HG02642 (cell line): ENCODE data around the gene AP3D1.
A peak's percentile ranks its signal among the peaks of the same experiment; 100 is the strongest.

Experiments
- ATAC-seq: cut with Tn5 transposase; IDR thresholded peaks from one replicate; pipeline ENCODE4 v1.9.1; 2021; ENCODE audit warnings: mild to moderate bottlenecking; ENCODE audit not compliant: unreplicated experiment, poor library complexity

Gene AP3D1

GRCh38 chr19:2113439-2114211, 37.7 kb downstream of the AP3D1 start:
- ATAC-seq = no peak

DNA sequence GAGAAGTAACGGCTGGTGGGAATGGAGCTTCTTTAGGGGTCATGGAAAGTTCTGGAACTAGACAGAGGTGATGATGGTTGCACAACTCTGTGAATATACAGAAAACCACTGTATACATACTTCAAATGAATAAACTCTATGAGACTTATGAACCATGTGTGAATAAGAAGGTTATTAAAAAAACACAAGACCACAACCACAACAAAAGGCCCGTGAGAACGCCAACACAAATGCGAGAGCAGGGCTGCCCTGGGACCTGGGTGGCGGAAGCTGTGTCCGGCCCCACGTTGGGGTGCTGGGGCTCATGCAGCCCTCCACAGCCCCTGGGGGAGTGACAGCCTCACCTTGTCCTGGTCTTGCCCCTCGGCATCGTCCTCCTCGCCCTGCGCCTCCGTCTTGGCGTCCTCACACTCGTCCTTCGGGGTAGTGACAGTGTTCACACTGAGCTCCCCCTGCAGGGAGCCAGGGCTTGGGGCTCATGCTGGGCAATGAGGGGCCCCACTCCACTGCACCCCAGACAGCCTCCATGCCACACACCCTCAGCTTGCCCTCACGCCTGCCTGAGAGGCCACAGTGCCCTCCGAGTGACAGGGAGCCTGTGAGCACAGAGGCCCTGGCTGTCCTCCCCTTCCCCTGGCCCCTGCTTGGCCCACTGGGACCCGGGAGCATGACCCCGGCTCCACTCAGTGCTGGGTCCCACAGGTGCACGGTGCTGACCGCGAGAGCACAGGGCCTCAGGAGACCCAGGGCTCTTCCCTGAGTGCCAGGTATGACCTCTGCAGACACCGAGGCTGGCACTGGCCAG, 38.6 kb downstream of the AP3D1 start:
- no peak for ATAC-seq

- no peak for ATAC-seq
Measured at GRCh38 chr19:2111886-2112285, 39.5 kb downstream of the AP3D1 start.

DNA sequence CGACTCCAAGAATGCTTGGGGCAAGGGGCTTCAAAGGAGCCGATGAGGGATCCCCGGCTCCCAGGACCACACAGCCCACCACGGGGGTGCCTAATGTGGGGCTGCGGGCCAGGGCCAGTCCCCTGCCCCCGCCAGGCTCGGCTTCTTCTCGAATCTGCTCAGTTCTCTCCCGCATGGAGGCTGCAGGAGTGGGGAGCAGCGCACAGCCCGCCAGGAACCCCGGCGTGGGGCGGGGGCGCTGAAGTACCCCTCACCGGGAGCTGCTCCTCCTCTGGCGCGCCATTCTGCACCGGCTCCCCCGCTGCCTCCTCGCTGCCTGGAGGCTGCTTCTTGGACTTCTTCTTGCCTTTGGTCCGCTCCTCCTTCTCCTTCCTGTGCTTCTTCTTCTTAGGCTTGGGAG, 39.9 kb downstream of the AP3D1 start:
- ATAC-seq = no peak

GRCh38 chr19:2110822-2111221, 40.5 kb downstream of the AP3D1 start:
- no peak for ATAC-seq

DNA sequence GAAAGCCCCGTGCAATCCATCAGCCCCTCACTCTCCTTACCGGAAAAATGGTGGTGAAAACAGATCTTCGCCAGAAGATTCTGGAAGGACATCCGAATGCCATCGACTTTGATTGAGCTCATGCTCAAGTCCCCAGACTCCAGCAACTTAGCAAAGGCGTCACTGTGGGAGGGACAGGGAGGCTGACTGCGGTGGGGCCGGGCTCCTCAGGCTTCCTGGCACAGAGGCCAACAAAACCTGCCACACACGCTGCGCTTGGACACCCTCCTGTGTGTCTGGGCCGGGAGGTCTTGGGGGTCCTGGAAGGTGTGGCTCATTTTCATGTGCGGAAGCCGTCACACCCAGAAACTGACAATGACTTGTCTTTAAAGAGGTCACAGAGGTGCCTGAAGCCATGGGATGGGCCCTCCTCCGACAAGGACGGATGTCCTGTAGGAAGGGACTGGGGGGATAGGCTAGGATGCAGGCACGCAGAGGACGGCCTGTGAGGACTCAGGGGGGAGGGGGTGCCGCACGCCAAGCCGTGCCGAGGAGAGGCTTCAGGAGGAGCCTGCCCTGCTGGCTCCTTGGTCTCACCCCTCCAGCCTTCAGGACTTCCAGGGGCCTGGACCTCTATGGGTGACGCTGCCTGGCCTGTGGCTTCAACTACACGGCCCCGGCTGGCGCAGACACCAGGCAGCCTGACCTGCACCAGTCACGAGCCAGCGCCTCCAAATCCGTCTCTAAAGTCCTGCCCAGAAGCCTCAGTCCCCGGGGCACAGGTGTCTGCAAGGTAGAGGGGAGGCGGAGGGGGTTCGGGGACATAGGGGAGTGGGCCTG, 42.1 kb downstream of the AP3D1 start:
- no peak for ATAC-seq

DNA sequence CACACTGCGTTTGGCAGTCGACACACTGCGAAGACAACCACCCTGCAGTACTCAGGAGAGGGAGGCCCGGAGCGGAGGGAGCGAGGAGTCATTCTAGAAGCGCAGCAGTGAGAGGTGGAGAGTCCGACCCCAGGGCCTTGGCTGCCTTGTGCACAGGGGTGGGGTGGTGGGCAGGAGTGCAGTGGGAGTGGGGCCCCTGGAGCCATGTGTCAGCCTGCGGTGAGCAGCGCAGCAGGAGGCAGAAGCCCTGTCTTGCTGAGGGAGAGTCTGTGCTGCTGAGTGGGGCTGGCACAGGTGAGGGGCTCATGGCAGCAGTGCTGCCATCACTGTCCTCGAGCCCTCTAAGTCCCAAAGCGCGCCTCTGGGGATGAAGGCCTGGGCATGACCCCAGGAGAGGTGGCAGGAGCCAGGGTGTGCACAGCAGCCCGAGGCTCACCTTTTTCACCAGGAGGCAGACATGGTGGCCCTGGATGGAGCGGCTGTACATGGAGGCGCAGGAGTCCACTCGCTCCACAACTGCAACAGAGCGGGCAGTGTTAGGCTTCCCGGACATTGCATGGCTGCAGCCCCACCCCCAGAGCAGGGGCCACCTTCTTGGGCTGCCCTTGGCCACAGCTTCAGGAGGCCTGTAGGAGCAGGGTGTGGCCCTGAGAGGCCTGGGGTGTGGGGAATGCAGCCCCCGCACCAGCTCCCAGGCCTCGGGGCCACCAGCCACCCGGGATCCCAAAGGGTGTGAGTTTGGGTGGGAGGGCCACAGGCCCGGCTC, 42.9 kb downstream of the AP3D1 start:
- no peak for ATAC-seq

GRCh38 chr19:2103045-2103707, 48.2 kb downstream of the AP3D1 start:
- ATAC-seq = no peak

DNA sequence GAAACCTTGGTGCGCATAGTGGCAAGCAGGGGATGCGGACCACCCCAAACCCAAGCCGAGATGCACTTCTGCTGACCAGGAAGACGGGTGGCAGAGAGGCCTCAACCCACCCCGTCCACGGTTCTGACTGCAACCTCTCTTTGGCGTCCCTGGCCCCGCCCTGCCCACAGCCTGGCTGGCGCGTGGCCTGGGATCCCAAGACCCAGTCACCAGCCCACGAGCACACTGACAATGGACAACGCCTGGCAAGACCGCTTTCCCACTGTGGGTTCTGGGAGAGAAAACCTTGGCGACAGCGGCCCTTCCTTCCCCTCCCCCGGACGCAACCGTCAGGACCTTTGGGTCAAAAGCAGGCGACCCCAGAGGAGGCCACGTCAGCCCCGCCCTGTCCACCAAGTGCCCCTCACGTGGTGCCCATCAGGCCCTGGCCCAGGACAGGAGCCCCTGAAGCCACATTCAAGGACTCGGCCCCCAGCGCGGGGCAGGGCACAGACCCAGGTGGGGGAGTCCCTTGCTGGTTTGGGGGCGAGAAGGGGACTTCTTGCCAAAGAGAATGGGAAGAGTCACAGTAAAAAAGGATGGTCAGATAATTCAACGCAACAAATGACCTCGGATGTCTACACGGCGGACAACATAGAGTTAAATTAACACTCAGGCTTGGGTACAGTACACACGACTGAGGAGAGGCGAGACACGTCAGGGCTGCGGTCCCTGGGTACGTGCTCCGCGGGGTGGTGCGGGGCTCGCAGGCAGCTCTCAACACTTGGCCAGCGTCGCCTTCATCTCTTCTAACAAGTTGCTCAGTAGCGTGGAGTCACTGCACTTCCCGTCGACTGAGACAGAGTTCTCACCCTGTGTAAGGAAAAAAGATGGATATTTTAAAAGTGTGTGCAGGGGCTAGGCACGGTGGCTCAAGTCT, 49.7 kb downstream of the AP3D1 start:
- no peak for ATAC-seq

- ATAC-seq = no peak
Measured at GRCh38 chr19:2100719-2101061, 50.7 kb downstream of the AP3D1 start.

DNA sequence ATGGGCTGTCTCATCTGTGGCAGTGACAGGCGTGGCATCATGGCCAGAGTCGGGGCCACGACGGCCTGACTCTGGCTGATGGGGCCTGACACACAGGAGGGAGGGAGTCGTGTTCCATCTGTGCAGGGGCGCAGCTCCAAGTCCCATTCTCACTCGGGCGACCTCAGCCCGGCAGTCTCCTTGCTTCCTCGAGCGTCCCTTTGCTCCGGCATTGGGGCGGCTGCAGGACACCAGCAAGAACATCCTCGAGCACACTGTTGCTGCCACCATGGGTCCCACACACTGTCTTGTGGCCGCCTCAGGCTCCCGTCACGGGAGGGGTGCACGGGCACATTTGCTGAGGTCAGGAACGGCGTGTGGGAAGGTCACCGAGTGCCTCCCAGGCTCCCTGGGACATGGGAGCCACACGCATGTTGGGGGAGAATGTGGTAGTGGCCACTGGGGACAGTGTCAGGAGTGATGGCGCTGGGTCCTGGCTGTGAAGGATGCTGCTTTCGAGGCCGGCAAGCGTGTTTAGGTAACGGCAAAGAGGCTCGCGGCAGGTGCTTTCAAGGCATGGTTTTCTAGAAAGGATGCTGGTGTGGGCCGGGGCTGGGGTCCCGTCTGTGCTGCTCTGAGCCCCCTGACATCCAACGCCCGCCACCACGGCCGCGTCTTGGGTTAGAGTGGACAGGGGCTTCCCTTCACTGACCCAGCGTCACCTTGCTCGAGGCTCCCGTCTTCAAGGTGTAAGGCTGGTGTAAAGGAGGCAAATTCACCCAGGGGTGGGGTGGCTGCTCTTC, 51.2 kb downstream of the AP3D1 start:
- no peak for ATAC-seq

DNA sequence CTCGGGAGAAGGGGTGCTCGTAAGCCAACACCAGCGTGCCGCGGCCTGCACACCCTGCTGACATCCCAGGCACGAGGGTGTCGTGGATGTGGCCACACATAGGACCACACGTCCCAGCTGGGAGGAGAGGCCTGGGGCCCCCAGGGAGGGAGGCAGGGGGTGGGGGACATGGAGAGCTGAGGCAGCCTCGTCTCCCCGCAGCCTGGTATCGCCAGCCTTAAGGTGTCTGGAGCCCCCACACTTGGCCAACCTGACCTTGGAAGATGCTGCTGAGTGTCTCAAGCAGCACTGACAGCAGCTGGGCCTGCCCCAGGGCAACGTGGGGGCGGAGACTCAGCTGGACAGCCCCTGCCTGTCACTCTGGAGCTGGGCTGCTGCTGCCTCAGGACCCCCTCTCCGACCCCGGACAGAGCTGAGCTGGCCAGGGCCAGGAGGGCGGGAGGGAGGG, 52.3 kb downstream of the AP3D1 start:
- ATAC-seq = no peak

DNA sequence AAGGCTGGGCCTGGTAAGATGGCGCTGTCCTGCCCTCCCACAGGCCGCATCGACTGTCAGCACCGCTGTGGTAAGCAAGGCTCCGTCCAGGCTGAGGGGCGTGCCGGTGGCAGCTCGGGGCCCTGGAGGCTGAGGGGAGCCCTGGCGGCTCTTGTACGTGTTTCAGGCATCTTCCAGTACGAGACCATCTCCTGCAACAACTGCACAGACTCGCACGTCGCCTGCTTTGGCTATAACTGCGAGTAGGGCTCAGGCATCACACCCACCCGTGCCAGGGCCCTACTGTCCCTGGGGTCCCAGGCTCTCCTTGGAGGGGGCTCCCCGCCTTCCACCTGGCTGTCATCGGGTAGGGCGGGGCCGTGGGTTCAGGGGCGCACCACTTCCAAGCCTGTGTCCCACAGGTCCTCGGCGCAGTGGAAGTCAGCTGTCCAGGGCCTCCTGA, 53.5 kb downstream of the AP3D1 start:
- no peak for ATAC-seq

- ATAC-seq = peak; percentile 4
Measured at GRCh38 chr19:2097203-2097885, 54.0 kb downstream of the AP3D1 start.

GRCh38 chr19:2096480-2097202, 54.7 kb downstream of the AP3D1 start, which contains the start of gene IZUMO4:
TSS of gene IZUMO4 (plus strand) at chr19:2096915. CDS start at chr19:2096946, 31 bp downstream.
- peak; percentile 71 for ATAC-seq

- ATAC-seq = peak; percentile 37
Measured at GRCh38 chr19:2096034-2096479, 55.3 kb downstream of the AP3D1 start, which contains the start of gene MOB3A. TSS of gene MOB3A (minus strand) at chr19:2096326. CDS start at chr19:2078560, 17,766 bp downstream.
